HepG2 (cell line): ENCODE measurements around the gene RAC3. TPM values are rescaled to one million over a fixed set of nuclear protein-coding genes. Genes with fewer than 3 reads are reported as not detected.
A peak's percentile ranks its signal among the peaks of the same experiment; 100 is the strongest.

Experiments
- ADNP ChIP-seq: sonication (generic); formaldehyde crosslinking; IDR thresholded peaks from 2 replicates; pipeline ENCODE4 v1.4.0; 2020; ENCODE audit warnings: missing genetic modification reagents
- IRF2 ChIP-seq: IDR thresholded peaks from 2 replicates; pipeline ENCODE4 v1.6.1; 2018; ENCODE audit warnings: missing genetic modification reagents, missing compliant biosample characterization
- NR1H2 ChIP-seq: sonication (generic); formaldehyde crosslinking; IDR thresholded peaks from 2 replicates; pipeline ENCODE4 v1.8.1; 2022; ENCODE audit warnings: low read depth, missing genetic modification reagents, borderline replicate concordance
- SP5 ChIP-seq: IDR thresholded peaks from 2 replicates; pipeline ENCODE4 v1.6.1; 2016; ENCODE audit warnings: low read depth, borderline replicate concordance
- TCF12 ChIP-seq, 2 experiments: fragments of 450-650 bp in 1 of 2; sonication (generic) in 1 of 2; formaldehyde crosslinking in 1 of 2; IDR thresholded peaks; 2 replicates each; pipeline versions ENCODE4 v1.6.1 to v1.8.0; 2017 to 2022; ENCODE audit warnings: antibody characterized with exemption in 1 of 2, mild to moderate bottlenecking in 1 of 2, missing genetic modification reagents in 1 of 2, moderate library complexity in 1 of 2
- ZNF557 ChIP-seq: sonication (generic); formaldehyde crosslinking; IDR thresholded peaks from 2 replicates; pipeline ENCODE4 v1.4.0; 2020; ENCODE audit warnings: missing genetic modification reagents
- ZNF614 ChIP-seq: IDR thresholded peaks from 2 replicates; pipeline ENCODE4 v1.6.1; 2018; ENCODE audit warnings: missing biosample characterization, missing genetic modification reagents, inconsistent platforms, borderline replicate concordance
- ZNF788 ChIP-seq: sonication (generic); formaldehyde crosslinking; IDR thresholded peaks from 2 replicates; pipeline ENCODE4 v1.5.0; 2020; ENCODE audit warnings: mild to moderate bottlenecking, missing genetic modification reagents, borderline replicate concordance
- ZSCAN30 ChIP-seq: sonication (generic); formaldehyde crosslinking; IDR thresholded peaks from 2 replicates; pipeline ENCODE4 v1.5.0; 2020; ENCODE audit warnings: mild to moderate bottlenecking, missing genetic modification reagents
- polyA plus RNA-seq, 8 experiments: library from polyadenylated mRNA; depleted of rRNA in 3 of 8; stranded (reverse) in 7 of 8; unstranded in 1 of 8; fragments of >200 nt; fragmentation: Illumina TruSeq in 4 of 8; extraction: Trizol in 4 of 8; gene quantifications; 2 replicates each; pipeline versions ENCODE4 v1.2.1 to v1.2.3, GENCODE V29; 2011 to 2016; ENCODE audit warnings: low read depth in 4 of 8, missing spikeins in 1 of 8, mixed read lengths in 1 of 8; ENCODE audit not compliant: insufficient read depth in 1 of 8
- total RNA-seq, 5 experiments: library from RNA; depleted of rRNA; stranded (reverse); fragments of >200 nt; fragmentation: Illumina TruSeq; extraction: Trizol; gene quantifications; 2 replicates each; pipeline ENCODE4 v1.2.3, GENCODE V29; 2016; ENCODE audit warnings: low read depth in 1 of 5
- TF ChIP-seq, protein P1 (sequence below): IDR thresholded peaks from 2 replicates; pipeline ENCODE4 v1.6.1; 2012; ENCODE audit warnings: low read depth, low read length, improper control_type of control experiment
- TF ChIP-seq, protein P2 (sequence below): sonication (generic); formaldehyde crosslinking; IDR thresholded peaks from 2 replicates; pipeline ENCODE4 v1.5.0; 2020; ENCODE audit warnings: missing genetic modification reagents, mild to moderate bottlenecking, borderline replicate concordance
- TF ChIP-seq, protein P3 (sequence below): IDR thresholded peaks from 2 replicates; pipeline ENCODE4 v1.6.1; 2016; ENCODE audit warnings: mild to moderate bottlenecking, missing biosample characterization, missing genetic modification reagents
- TF ChIP-seq, protein P4 (sequence below): sonication (generic); formaldehyde crosslinking; IDR thresholded peaks from 2 replicates; pipeline ENCODE4 v1.4.0; 2020; ENCODE audit warnings: mild to moderate bottlenecking, missing genetic modification reagents, borderline replicate concordance
- TF ChIP-seq, protein P5 (sequence below): IDR thresholded peaks from 2 replicates; pipeline ENCODE4 v1.4.0; 2020; ENCODE audit warnings: mild to moderate bottlenecking, missing genetic modification reagents

Gene RAC3
- total and polyA plus RNA-seq, 2 of the 13 experiments (the other 11 are each of a cell fraction or from before 2014, with no cell fraction given) = 10.5 to 21.3 TPM

DNA sequence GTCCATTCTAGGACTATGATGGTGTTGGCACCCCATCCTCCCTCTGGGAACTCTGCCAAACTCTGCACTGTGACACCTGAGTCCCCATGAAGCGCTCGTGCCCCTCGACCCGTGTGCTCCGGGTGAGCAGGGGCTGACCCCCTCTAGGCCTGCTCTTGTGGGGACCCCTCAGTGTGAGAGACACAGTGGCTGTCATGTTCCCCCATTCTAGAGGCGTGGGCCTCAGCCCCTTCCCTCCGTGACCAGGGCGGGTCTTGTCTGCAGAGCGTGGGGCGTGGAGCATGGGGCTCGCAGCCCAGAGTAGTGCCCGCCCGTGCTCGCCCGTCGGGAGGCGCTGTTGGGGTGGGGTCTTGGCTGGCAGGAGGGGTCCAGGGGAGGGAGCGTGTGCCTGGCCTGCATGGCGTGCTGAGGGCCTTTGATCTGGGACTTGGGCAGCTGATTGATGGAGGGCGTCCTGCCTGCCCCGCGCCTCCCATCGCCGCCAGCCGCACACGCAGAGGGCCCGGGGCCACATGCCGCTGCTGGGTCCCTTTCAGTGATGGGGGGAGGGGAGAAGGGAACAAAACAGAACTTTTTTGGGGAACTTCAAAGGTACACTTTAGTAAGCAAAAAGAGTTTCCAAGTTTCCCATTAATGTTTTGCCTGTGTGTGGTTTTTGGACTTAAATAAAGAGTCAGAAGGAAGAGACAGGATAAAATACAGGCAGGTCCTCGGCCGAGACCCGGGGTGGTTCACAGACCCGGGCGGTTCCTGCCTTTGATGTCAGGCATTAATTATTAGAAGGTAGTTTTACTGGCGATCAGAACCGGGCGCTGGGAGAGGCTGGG is 31.3 kb upstream of the RAC3 start (continued):
- TF ChIP-seq, protein P1, sequence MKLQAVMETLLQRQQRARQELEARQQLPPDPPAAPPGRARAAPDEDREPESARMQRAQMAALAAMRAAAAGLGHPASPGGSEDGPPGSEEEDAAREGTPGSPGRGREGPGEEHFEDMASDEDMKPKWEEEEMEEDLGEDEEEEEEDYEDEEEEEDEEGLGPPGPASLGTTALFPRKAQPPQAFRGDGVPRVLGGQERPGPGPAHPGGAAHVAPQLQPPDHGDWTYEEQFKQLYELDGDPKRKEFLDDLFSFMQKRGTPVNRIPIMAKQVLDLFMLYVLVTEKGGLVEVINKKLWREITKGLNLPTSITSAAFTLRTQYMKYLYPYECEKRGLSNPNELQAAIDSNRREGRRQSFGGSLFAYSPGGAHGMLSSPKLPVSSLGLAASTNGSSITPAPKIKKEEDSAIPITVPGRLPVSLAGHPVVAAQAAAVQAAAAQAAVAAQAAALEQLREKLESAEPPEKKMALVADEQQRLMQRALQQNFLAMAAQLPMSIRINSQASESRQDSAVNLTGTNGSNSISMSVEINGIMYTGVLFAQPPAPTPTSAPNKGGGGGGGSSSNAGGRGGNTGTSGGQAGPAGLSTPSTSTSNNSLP = peak; percentile 71; the same call in 1 of the 2 replicates
- TF ChIP-seq ZNF557 (CRISPR knock-in tag) (no peak), ZSCAN30 (no peak; the same call in 1 of the 2 replicates), NR1H2 (CRISPR knock-in tag) (no peak), ZNF614 (CRISPR knock-in tag) (no peak; the same call in 1 of the 2 replicates), SP5 (CRISPR knock-in tag) (peak; percentile 79), ADNP (CRISPR knock-in tag) (peak; percentile 65; the same call in 1 of the 2 replicates), TCF12 (IDR thresholded peaks at IDR 0.05) (no peak), TCF12 (CRISPR knock-in tag; IDR thresholded peaks at IDR 0.05) (no peak), ZNF788 (CRISPR knock-in tag) (peak; percentile 28; the same call in 1 of the 2 replicates), IRF2 (CRISPR knock-in tag) (peak; percentile 30; the same call in 1 of the 2 replicates)
- TF ChIP-seq, protein P2, sequence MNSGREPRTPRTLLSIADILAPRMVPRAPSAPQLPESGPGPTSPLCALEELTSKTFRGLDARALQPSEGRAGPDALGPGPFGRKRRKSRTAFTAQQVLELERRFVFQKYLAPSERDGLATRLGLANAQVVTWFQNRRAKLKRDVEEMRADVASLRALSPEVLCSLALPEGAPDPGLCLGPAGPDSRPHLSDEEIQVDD (CRISPR knock-in tag) = no peak
- TF ChIP-seq, protein P3, sequence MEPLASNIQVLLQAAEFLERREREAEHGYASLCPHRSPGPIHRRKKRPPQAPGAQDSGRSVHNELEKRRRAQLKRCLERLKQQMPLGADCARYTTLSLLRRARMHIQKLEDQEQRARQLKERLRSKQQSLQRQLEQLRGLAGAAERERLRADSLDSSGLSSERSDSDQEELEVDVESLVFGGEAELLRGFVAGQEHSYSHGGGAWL (CRISPR knock-in tag) = 0 out of 2 replicates have a peak, but pooled peaks have one; percentile 7
- TF ChIP-seq, protein P4, sequence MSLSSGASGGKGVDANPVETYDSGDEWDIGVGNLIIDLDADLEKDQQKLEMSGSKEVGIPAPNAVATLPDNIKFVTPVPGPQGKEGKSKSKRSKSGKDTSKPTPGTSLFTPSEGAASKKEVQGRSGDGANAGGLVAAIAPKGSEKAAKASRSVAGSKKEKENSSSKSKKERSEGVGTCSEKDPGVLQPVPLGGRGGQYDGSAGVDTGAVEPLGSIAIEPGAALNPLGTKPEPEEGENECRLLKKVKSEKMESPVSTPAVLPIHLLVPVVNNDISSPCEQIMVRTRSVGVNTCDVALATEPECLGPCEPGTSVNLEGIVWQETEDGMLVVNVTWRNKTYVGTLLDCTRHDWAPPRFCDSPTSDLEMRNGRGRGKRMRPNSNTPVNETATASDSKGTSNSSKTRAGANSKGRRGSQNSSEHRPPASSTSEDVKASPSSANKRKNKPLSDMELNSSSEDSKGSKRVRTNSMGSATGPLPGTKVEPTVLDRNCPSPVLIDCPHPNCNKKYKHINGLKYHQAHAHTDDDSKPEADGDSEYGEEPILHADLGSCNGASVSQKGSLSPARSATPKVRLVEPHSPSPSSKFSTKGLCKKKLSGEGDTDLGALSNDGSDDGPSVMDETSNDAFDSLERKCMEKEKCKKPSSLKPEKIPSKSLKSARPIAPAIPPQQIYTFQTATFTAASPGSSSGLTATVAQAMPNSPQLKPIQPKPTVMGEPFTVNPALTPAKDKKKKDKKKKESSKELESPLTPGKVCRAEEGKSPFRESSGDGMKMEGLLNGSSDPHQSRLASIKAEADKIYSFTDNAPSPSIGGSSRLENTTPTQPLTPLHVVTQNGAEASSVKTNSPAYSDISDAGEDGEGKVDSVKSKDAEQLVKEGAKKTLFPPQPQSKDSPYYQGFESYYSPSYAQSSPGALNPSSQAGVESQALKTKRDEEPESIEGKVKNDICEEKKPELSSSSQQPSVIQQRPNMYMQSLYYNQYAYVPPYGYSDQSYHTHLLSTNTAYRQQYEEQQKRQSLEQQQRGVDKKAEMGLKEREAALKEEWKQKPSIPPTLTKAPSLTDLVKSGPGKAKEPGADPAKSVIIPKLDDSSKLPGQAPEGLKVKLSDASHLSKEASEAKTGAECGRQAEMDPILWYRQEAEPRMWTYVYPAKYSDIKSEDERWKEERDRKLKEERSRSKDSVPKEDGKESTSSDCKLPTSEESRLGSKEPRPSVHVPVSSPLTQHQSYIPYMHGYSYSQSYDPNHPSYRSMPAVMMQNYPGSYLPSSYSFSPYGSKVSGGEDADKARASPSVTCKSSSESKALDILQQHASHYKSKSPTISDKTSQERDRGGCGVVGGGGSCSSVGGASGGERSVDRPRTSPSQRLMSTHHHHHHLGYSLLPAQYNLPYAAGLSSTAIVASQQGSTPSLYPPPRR (CRISPR knock-in tag) = peak; percentile 67; the same call in 1 of the 2 replicates
- TF ChIP-seq, protein P5, sequence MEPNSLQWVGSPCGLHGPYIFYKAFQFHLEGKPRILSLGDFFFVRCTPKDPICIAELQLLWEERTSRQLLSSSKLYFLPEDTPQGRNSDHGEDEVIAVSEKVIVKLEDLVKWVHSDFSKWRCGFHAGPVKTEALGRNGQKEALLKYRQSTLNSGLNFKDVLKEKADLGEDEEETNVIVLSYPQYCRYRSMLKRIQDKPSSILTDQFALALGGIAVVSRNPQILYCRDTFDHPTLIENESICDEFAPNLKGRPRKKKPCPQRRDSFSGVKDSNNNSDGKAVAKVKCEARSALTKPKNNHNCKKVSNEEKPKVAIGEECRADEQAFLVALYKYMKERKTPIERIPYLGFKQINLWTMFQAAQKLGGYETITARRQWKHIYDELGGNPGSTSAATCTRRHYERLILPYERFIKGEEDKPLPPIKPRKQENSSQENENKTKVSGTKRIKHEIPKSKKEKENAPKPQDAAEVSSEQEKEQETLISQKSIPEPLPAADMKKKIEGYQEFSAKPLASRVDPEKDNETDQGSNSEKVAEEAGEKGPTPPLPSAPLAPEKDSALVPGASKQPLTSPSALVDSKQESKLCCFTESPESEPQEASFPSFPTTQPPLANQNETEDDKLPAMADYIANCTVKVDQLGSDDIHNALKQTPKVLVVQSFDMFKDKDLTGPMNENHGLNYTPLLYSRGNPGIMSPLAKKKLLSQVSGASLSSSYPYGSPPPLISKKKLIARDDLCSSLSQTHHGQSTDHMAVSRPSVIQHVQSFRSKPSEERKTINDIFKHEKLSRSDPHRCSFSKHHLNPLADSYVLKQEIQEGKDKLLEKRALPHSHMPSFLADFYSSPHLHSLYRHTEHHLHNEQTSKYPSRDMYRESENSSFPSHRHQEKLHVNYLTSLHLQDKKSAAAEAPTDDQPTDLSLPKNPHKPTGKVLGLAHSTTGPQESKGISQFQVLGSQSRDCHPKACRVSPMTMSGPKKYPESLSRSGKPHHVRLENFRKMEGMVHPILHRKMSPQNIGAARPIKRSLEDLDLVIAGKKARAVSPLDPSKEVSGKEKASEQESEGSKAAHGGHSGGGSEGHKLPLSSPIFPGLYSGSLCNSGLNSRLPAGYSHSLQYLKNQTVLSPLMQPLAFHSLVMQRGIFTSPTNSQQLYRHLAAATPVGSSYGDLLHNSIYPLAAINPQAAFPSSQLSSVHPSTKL (CRISPR knock-in tag) = peak; percentile 23
